ENCODE results near the gene ADARB1. TPM values are rescaled to one million over a fixed set of nuclear protein-coding genes. Genes with fewer than 3 reads are reported as not detected.

ADARB1 gene
- total RNA-seq, 1 experiment from 2014 or later: 12.1 TPM

GRCh38 chr21:45120975-45121374, 46.6 kb downstream of the ADARB1 start:
- intact Hi-C loops (cut with micrococcal nuclease; ENCODE audit: unreplicated experiment): no loop called here
- ChIA-PET POLR2A (ENCODE audit: unreplicated experiment) (no interaction called here), CTCF (no interaction called here)
- Histone ChIP-seq H3K4me3 (no peak overlapping the region), H4K20me1 (ENCODE audit: insufficient read depth) (no peaks in the 10 kb centered on the region), H2AFZ (no peak overlapping the region), H3K4me1 (replicated peaks; ENCODE audit: insufficient read depth) (no peaks in the 10 kb centered on the region), H3K4me2 (no peak overlapping the region), H3K79me2 (ENCODE audit: low read depth) (no peaks in the 10 kb centered on the region), H3K9me3 (ENCODE audit: insufficient read depth, low read depth) (no peaks in the 10 kb centered on the region), H3K36me3 (ENCODE audit: low read depth) (no peaks in the 10 kb centered on the region), H3F3A (ENCODE audit: insufficient read depth, low read depth) (no peaks in the 10 kb centered on the region), H3K27ac (no peak overlapping the region), H3K9me2 (ENCODE audit: insufficient read depth) (no peaks in the 10 kb centered on the region), H3K27me3 (ENCODE audit: insufficient read depth, low read depth) (no peaks in the 10 kb centered on the region)
- no peak for DNase-seq
- no TSS peak for BruUV-seq (replicated peaks)
- TF ChIP-seq, protein P1, sequence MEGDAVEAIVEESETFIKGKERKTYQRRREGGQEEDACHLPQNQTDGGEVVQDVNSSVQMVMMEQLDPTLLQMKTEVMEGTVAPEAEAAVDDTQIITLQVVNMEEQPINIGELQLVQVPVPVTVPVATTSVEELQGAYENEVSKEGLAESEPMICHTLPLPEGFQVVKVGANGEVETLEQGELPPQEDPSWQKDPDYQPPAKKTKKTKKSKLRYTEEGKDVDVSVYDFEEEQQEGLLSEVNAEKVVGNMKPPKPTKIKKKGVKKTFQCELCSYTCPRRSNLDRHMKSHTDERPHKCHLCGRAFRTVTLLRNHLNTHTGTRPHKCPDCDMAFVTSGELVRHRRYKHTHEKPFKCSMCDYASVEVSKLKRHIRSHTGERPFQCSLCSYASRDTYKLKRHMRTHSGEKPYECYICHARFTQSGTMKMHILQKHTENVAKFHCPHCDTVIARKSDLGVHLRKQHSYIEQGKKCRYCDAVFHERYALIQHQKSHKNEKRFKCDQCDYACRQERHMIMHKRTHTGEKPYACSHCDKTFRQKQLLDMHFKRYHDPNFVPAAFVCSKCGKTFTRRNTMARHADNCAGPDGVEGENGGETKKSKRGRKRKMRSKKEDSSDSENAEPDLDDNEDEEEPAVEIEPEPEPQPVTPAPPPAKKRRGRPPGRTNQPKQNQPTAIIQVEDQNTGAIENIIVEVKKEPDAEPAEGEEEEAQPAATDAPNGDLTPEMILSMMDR (conservative IDR thresholded peaks at IDR 0.05): no peak
- no peak for TF ChIP-seq EZH2 (IDR thresholded peaks at IDR 0.05; ENCODE audit: low read depth)

GRCh38 chr21:45122030-45122429, 47.6 kb downstream of the ADARB1 start:
- no peaks in the 10 kb centered on the region for H3K9me2 ChIP-seq (ENCODE audit: insufficient read depth)
- no peaks in the 10 kb centered on the region for H4K20me1 ChIP-seq (ENCODE audit: insufficient read depth)
- no peaks in the 10 kb centered on the region for H3K36me3 ChIP-seq (ENCODE audit: low read depth)
- H3K79me2 ChIP-seq (ENCODE audit: low read depth): no peaks in the 10 kb centered on the region
- TF ChIP-seq EZH2 (IDR thresholded peaks at IDR 0.05; ENCODE audit: low read depth): no peak
- TF ChIP-seq, protein P1 (conservative IDR thresholded peaks at IDR 0.05): no peak
- ChIA-PET CTCF (no interaction called here), POLR2A (ENCODE audit: unreplicated experiment) (no interaction called here)
- H3K4me1 ChIP-seq (replicated peaks; ENCODE audit: insufficient read depth): no peaks in the 10 kb centered on the region
- intact Hi-C loops (cut with micrococcal nuclease; ENCODE audit: unreplicated experiment): no loop called here
- H3K27me3 ChIP-seq (ENCODE audit: insufficient read depth, low read depth): no peaks in the 10 kb centered on the region
- no peaks in the 10 kb centered on the region for H3K9me3 ChIP-seq (ENCODE audit: insufficient read depth, low read depth)
- H3K4me3 ChIP-seq: no peak overlapping the region
- no peak overlapping the region for H2AFZ ChIP-seq
- H3F3A ChIP-seq (ENCODE audit: insufficient read depth, low read depth): no peaks in the 10 kb centered on the region
- H3K4me2 ChIP-seq: no peak overlapping the region
- no peak for DNase-seq
- no peak overlapping the region for H3K27ac ChIP-seq
- BruUV-seq (replicated peaks): no TSS peak

DNA sequence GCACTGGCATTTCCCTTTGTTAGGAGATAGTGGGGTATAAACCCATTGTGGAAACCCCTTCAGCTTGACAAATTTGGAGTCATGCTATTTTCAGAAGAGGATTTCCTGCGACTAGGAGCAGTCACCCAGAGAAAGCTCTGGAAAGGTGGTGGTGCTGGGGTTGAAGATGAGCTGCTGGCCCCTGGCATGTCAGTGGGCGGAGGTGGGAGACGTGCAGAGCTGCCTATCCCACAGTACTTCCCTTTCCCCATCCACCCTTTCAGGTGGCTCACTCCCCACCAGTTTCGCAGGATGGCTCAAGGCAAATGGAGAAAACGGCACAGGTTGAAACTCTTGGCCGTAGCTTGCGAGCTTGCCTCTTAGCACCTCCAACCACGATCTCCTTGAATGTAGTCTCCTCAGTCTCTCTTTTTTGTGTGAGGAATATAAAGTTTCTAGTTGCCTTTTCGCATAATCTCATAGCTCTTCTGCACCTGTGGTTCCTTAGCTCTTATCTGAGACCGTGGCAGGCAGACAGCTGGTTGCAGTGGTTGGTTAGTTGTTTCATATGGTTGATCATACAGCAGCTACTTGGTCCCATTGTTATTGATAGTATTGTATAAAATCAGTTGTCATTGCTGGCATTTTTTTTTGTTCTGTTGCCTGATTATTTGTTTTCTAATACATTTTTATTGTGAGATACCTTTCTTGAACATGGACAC, 48.2 kb downstream of the ADARB1 start:
- CTCF ChIA-PET: no interaction called here
- intact Hi-C loops (cut with micrococcal nuclease; ENCODE audit: unreplicated experiment): no loop called here
- H2AFZ ChIP-seq: no peak overlapping the region
- no peaks in the 10 kb centered on the region for H3K9me3 ChIP-seq (ENCODE audit: insufficient read depth, low read depth)
- POLR2A ChIA-PET (ENCODE audit: unreplicated experiment): no interaction called here
- no TSS peak for BruUV-seq (replicated peaks)
- no peak for DNase-seq
- TF ChIP-seq, protein P1 (conservative IDR thresholded peaks at IDR 0.05): no peak
- no peak for TF ChIP-seq EZH2 (IDR thresholded peaks at IDR 0.05; ENCODE audit: low read depth)
- no peaks in the 10 kb centered on the region for H3K79me2 ChIP-seq (ENCODE audit: low read depth)
- no peak overlapping the region for H3K4me3 ChIP-seq
- no peaks in the 10 kb centered on the region for H3F3A ChIP-seq (ENCODE audit: insufficient read depth, low read depth)
- no peak overlapping the region for H3K27ac ChIP-seq
- no peaks in the 10 kb centered on the region for H4K20me1 ChIP-seq (ENCODE audit: insufficient read depth)
- no peak overlapping the region for H3K4me2 ChIP-seq
- H3K4me1 ChIP-seq (replicated peaks; ENCODE audit: insufficient read depth): no peaks in the 10 kb centered on the region
- no peaks in the 10 kb centered on the region for H3K27me3 ChIP-seq (ENCODE audit: insufficient read depth, low read depth)
- no peaks in the 10 kb centered on the region for H3K36me3 ChIP-seq (ENCODE audit: low read depth)
- no peaks in the 10 kb centered on the region for H3K9me2 ChIP-seq (ENCODE audit: insufficient read depth)
